Measurements from ENCODE around the gene S100A13. TPM values are rescaled to one million over a fixed set of nuclear protein-coding genes. Genes with fewer than 3 reads are reported as not detected.

The S100A13 gene
- total RNA-seq, 1 experiment from 2014 or later, result 55.0 TPM

DNA sequence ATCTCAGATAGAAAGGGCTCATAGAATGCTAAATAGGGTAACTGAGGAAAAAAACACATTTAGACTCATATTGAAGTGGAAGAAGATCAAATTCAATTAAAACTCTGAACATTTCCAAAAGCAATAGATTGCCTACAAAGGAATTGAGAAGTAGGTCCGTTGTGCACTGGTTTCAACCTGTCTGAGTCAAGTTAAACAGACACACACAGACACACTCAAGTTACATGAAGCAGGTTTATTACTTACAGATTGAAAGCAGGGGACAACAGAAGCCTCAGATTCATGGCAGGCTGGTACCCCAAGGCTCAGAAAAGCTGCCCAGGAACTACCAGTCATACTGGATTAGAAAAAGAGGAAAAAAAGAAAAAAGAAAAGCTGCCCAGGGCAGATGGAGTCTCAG lies 41.0 kb downstream of the S100A13 start:
- Histone ChIP-seq H2BK20ac (ENCODE audit: low read depth, low read length, poor library complexity, severe bottlenecking) (no peak overlapping the region), H3K27me3 (ENCODE audit: insufficient read depth, low read length) (no peaks in the 10 kb centered on the region), H3K23ac (ENCODE audit: insufficient read length, low read depth, low read length) (no peak overlapping the region), H4K20me1 (ENCODE audit: control insufficient read depth, insufficient read depth, insufficient read length) (no peaks in the 10 kb centered on the region), H3T11ph (ENCODE audit: low read length) (no peak overlapping the region), H3K4ac (ENCODE audit: low read depth, low read length) (no peak overlapping the region), H3K4me1 (ENCODE audit: insufficient read depth, low read length) (no peaks in the 10 kb centered on the region; the same call in 1 of the 2 replicates), H3K9ac (ENCODE audit: extremely low read depth, insufficient read length, low read length) (no peak overlapping the region), H3K9me3 (ENCODE audit: control insufficient read depth, low read depth, low read length) (no peaks in the 10 kb centered on the region), H3K14ac (ENCODE audit: insufficient read depth, low read length) (no peak overlapping the region), H4K8ac (replicated peaks; ENCODE audit: insufficient read length, low read depth, low read length) (no peak overlapping the region), H3K79me1 (ENCODE audit: insufficient read depth, low read depth, low read length, poor library complexity, severe bottlenecking) (no peaks in the 10 kb centered on the region), H2AFZ (ENCODE audit: low read length) (no peak overlapping the region), H2BK12ac (ENCODE audit: insufficient read length, low read depth, low read length) (no peak overlapping the region), H3K4me2 (ENCODE audit: insufficient read depth, insufficient read length, low read length) (no peak overlapping the region), H2BK120ac (ENCODE audit: low read depth, low read length, poor library complexity, severe bottlenecking) (no peak overlapping the region), H2AK5ac (ENCODE audit: insufficient read length, low read length) (no peak overlapping the region), H2BK5ac (ENCODE audit: insufficient read length, low read length) (no peak overlapping the region), H3K23me2 (ENCODE audit: insufficient read length, low read depth, low read length, poor library complexity, severe bottlenecking) (no peaks in the 10 kb centered on the region), H4K5ac (ENCODE audit: insufficient read length, low read depth, low read length) (no peak overlapping the region), H3K27ac (ENCODE audit: insufficient read length, low read depth, low read length) (no peak overlapping the region), H4K91ac (ENCODE audit: insufficient read length, low read depth, low read length) (no peak overlapping the region), H3K79me2 (ENCODE audit: insufficient read depth, low read length) (no peaks in the 10 kb centered on the region), H3K18ac (ENCODE audit: insufficient read length, low read depth, low read length) (no peak overlapping the region), H2BK15ac (ENCODE audit: low read depth, low read length) (no peak overlapping the region), H3K56ac (ENCODE audit: insufficient read length, low read depth, low read length) (no peak overlapping the region)
- no peaks in the 10 kb centered on the region; the same call in 1 of the 2 replicates for H3K27me3 Mint-ChIP-seq (ENCODE audit: low read depth)
- WGBS (ENCODE audit: extremely low coverage, insufficient read length, low lambda C conversion rate), result no CpG with 5 or more reads among the region's 1 CpG
- no peak overlapping the region for H3K27ac Mint-ChIP-seq
- no peak for DNase-seq
- no peaks in the 10 kb centered on the region for H3K36me3 Mint-ChIP-seq (ENCODE audit: insufficient read depth in 1 of 3, low read depth in 3 of 3)
- H3K9me3 Mint-ChIP-seq, result no peaks in the 10 kb centered on the region
- TF ChIP-seq, protein P1, sequence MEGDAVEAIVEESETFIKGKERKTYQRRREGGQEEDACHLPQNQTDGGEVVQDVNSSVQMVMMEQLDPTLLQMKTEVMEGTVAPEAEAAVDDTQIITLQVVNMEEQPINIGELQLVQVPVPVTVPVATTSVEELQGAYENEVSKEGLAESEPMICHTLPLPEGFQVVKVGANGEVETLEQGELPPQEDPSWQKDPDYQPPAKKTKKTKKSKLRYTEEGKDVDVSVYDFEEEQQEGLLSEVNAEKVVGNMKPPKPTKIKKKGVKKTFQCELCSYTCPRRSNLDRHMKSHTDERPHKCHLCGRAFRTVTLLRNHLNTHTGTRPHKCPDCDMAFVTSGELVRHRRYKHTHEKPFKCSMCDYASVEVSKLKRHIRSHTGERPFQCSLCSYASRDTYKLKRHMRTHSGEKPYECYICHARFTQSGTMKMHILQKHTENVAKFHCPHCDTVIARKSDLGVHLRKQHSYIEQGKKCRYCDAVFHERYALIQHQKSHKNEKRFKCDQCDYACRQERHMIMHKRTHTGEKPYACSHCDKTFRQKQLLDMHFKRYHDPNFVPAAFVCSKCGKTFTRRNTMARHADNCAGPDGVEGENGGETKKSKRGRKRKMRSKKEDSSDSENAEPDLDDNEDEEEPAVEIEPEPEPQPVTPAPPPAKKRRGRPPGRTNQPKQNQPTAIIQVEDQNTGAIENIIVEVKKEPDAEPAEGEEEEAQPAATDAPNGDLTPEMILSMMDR (conservative IDR thresholded peaks at IDR 0.05), result no peak
- H3K4me3 Mint-ChIP-seq, result no peak overlapping the region
- H3K4me1 Mint-ChIP-seq, result peaks cover 9 to 16% of the 10 kb centered on the region in 2 experiments; a peak in 3 of 4 replicates

Data from H9 (cell line).